Mesenchymal stem cell (in vitro differentiated cells and primary cell): ENCODE measurements around the gene C9orf78.

Experiments used
- DNase-seq: peaks from one replicate; pipeline ENCODE4 v3.0.0-alpha.2; 2013
- H2AFZ ChIP-seq: one replicate; pipeline ENCODE4 v1.6.1; 2013; ENCODE audit warnings: low read depth, mild to moderate bottlenecking, control low read depth, inconsistent platforms, low read length, moderate library complexity
- H2AK5ac ChIP-seq: 2 replicates; pipeline ENCODE4 v1.6.1; 2013; ENCODE audit warnings: low read length, moderate library complexity, mild to moderate bottlenecking, inconsistent platforms; ENCODE audit not compliant: severe bottlenecking
- H2BK120ac ChIP-seq: one replicate; pipeline ENCODE4 v1.6.1; 2013; ENCODE audit warnings: low read depth, mild to moderate bottlenecking, inconsistent platforms, low read length, moderate library complexity
- H2BK12ac ChIP-seq, 2 experiments: one replicate each; pipeline ENCODE4 v1.6.1; 2013; ENCODE audit warnings: inconsistent platforms in 2 of 2, low read length in 2 of 2, mild to moderate bottlenecking in 2 of 2, moderate library complexity in 2 of 2, control low read depth in 1 of 2
- H2BK15ac ChIP-seq: one replicate; pipeline ENCODE4 v1.6.1; 2013; ENCODE audit warnings: mild to moderate bottlenecking, low read depth, inconsistent platforms; ENCODE audit not compliant: poor library complexity, severe bottlenecking
- H2BK5ac ChIP-seq: 2 replicates; pipeline ENCODE4 v1.6.1; 2013; ENCODE audit warnings: low read depth, mild to moderate bottlenecking, low read length, control low read depth, inconsistent platforms; ENCODE audit not compliant: poor library complexity, severe bottlenecking
- H3K14ac ChIP-seq, 2 experiments: one replicate each; pipeline ENCODE4 v1.6.1; 2013; ENCODE audit warnings: inconsistent platforms in 2 of 2, low read length in 2 of 2, control low read depth in 1 of 2, mild to moderate bottlenecking in 1 of 2, moderate library complexity in 1 of 2
- H3K18ac ChIP-seq, 2 experiments: one replicate each; pipeline ENCODE4 v1.6.1; 2013; ENCODE audit warnings: inconsistent platforms in 2 of 2, low read length in 2 of 2, control low read depth in 1 of 2, low read depth in 1 of 2, mild to moderate bottlenecking in 1 of 2
- H3K23ac ChIP-seq, 2 experiments: one replicate each; pipeline ENCODE4 v1.6.1; 2013; ENCODE audit warnings: inconsistent platforms in 2 of 2, low read length in 2 of 2, mild to moderate bottlenecking in 2 of 2, moderate library complexity in 2 of 2, control low read depth in 1 of 2
- H3K27ac ChIP-seq: 2 replicates; pipeline ENCODE4 v1.5.1; 2013; ENCODE audit warnings: mild to moderate bottlenecking, moderate library complexity, low read length, control low read depth, inconsistent platforms; ENCODE audit not compliant: poor library complexity, severe bottlenecking
- H3K27me3 ChIP-seq, 2 experiments: 2 replicates each; pipeline versions ENCODE4 v1.6.1 to v1.7.0; 2013; ENCODE audit warnings: low read length in 2 of 2, mild to moderate bottlenecking in 2 of 2, moderate library complexity in 2 of 2, control low read depth in 1 of 2, inconsistent platforms in 1 of 2; ENCODE audit not compliant: control insufficient read depth in 1 of 2, insufficient read depth in 1 of 2
- H3K36me3 ChIP-seq, 2 experiments: 2 replicates each; pipeline versions ENCODE4 v1.6.1 to v1.7.0; 2013; ENCODE audit warnings: low read length in 2 of 2, control low read depth in 1 of 2, inconsistent platforms in 1 of 2, low read depth in 1 of 2, mild to moderate bottlenecking in 1 of 2; ENCODE audit not compliant: insufficient read depth in 2 of 2, control insufficient read depth in 1 of 2
- H3K4ac ChIP-seq, 2 experiments: one replicate each; pipeline ENCODE4 v1.6.1; 2013; ENCODE audit warnings: inconsistent platforms in 2 of 2, low read length in 2 of 2, mild to moderate bottlenecking in 2 of 2, moderate library complexity in 2 of 2, control low read depth in 1 of 2, low read depth in 1 of 2
- H3K4me1 ChIP-seq: 2 replicates; pipeline ENCODE4 v1.6.1; 2013; ENCODE audit warnings: low read depth, low read length, control low read depth; ENCODE audit not compliant: control insufficient read depth, insufficient read depth
- H3K4me2 ChIP-seq: 2 replicates; pipeline ENCODE4 v1.6.1; 2013; ENCODE audit warnings: low read length, mild to moderate bottlenecking, inconsistent platforms; ENCODE audit not compliant: poor library complexity, severe bottlenecking
- H3K4me3 ChIP-seq, 2 experiments: 2 replicates each; pipeline versions ENCODE4 v1.5.1 to v1.7.0; 2013; ENCODE audit warnings: low read length in 2 of 2, mild to moderate bottlenecking in 2 of 2, control low read depth in 1 of 2, low read depth in 1 of 2; ENCODE audit not compliant: insufficient read depth in 1 of 2
- H3K79me1 ChIP-seq: replicated peaks from 2 replicates; pipeline ENCODE4 v1.6.1; 2013; ENCODE audit warnings: mild to moderate bottlenecking, control low read depth, low read length, inconsistent platforms; ENCODE audit not compliant: poor library complexity, severe bottlenecking
- H3K9ac ChIP-seq: 2 replicates; pipeline ENCODE4 v1.7.0; 2013; ENCODE audit warnings: mild to moderate bottlenecking, low read length, moderate library complexity
- H3K9me3 ChIP-seq: 2 replicates; pipeline ENCODE4 v1.7.0; 2013; ENCODE audit warnings: mild to moderate bottlenecking, low read length; ENCODE audit not compliant: control insufficient read depth
- H4K8ac ChIP-seq: one replicate; pipeline ENCODE4 v1.6.1; 2013; ENCODE audit warnings: inconsistent platforms, mild to moderate bottlenecking, low read length, moderate library complexity
- H4K91ac ChIP-seq: one replicate; pipeline ENCODE4 v1.6.1; 2013; ENCODE audit warnings: mild to moderate bottlenecking, low read length, inconsistent platforms
- WGBS: methylation state at CpG from one replicate; pipeline ENCODE4 v1.1.7; 2013; ENCODE audit warnings: mixed read lengths; 5-methylcytosine and 5-hydroxymethylcytosine counted together

C9orf78 gene

GRCh38 chr9:129860653-129861446 lies 25.8 kb upstream of the C9orf78 start:
- H2BK120ac ChIP-seq, result no peak overlapping the region
- no peak overlapping the region for H2BK5ac ChIP-seq
- no peak overlapping the region for H4K91ac ChIP-seq
- peaks cover 15% of the 10 kb centered on the region for H3K4me1 ChIP-seq
- H4K8ac ChIP-seq, result no peak overlapping the region
- no peak overlapping the region for H2AK5ac ChIP-seq
- no peak for DNase-seq
- no peaks in the 10 kb centered on the region for H3K79me1 ChIP-seq
- no peak overlapping the region for H3K27ac ChIP-seq
- H2BK12ac ChIP-seq, result no peak overlapping the region
- no peak overlapping the region for H3K23ac ChIP-seq
- no peaks in the 10 kb centered on the region for H3K27me3 ChIP-seq
- no peaks in the 10 kb centered on the region for H3K9me3 ChIP-seq
- H3K14ac ChIP-seq, result no peak overlapping the region
- 72% methylated on average over 10 of the region's 11 CpGs for WGBS
- H3K18ac ChIP-seq, result no peak overlapping the region
- no peak overlapping the region for H2AFZ ChIP-seq
- no peak overlapping the region for H3K9ac ChIP-seq
- H2BK15ac ChIP-seq, result no peak overlapping the region
- H3K4me3 ChIP-seq, result no peak overlapping the region
- H3K4me2 ChIP-seq, result no peak overlapping the region
- H3K4ac ChIP-seq, result no peak overlapping the region
- peaks cover 48 to 74% of the 10 kb centered on the region in 2 experiments for H3K36me3 ChIP-seq

- Histone ChIP-seq H2BK5ac (no peak overlapping the region), H3K36me3 (peaks cover 52 to 80% of the 10 kb centered on the region in 2 experiments), H3K4me3 (no peak overlapping the region), H2BK12ac (no peak overlapping the region), H3K27me3 (no peaks in the 10 kb centered on the region), H3K27ac (no peak overlapping the region), H2BK120ac (no peak overlapping the region), H4K91ac (no peak overlapping the region), H3K4me2 (no peak overlapping the region), H2AFZ (no peak overlapping the region), H2AK5ac (no peak overlapping the region), H3K79me1 (no peaks in the 10 kb centered on the region), H3K9ac (no peak overlapping the region), H3K4ac (no peak overlapping the region), H3K18ac (no peak overlapping the region), H3K23ac (no peak overlapping the region), H3K9me3 (no peaks in the 10 kb centered on the region), H3K14ac (no peak overlapping the region), H3K4me1 (peaks cover 13% of the 10 kb centered on the region), H2BK15ac (no peak overlapping the region), H4K8ac (no peak overlapping the region)
- 89% methylated on average over 11 of the region's 11 CpGs for WGBS
- no peak for DNase-seq
These were observed 23.3 kb upstream of the C9orf78 start for GRCh38 chr9:129858167-129858962.

GRCh38 chr9:129857207-129857606 lies 22.1 kb upstream of the C9orf78 start:
- Histone ChIP-seq H2BK5ac (no peak overlapping the region), H2BK120ac (no peak overlapping the region), H3K4me1 (peaks cover 8% of the 10 kb centered on the region)

GRCh38 chr9:129854588-129855110 lies 19.6 kb upstream of the C9orf78 start:
- 97% methylated on average over 4 of the region's 4 CpGs for WGBS
- DNase-seq, result no peak
- Histone ChIP-seq H3K4me3 (no peak overlapping the region), H3K27ac (no peak overlapping the region), H3K23ac (no peak overlapping the region), H3K79me1 (no peaks in the 10 kb centered on the region), H2BK5ac (no peak overlapping the region), H3K36me3 (peaks cover 58 to 92% of the 10 kb centered on the region in 2 experiments), H3K14ac (no peak overlapping the region), H3K9ac (no peak overlapping the region), H2AK5ac (no peak overlapping the region), H2AFZ (no peak overlapping the region), H3K18ac (no peak overlapping the region), H3K4ac (no peak overlapping the region), H3K4me2 (no peak overlapping the region), H2BK15ac (no peak overlapping the region), H4K91ac (no peak overlapping the region), H3K9me3 (no peaks in the 10 kb centered on the region), H3K27me3 (no peaks in the 10 kb centered on the region), H2BK12ac (no peak overlapping the region), H3K4me1 (peaks cover 4% of the 10 kb centered on the region), H2BK120ac (no peak overlapping the region), H4K8ac (no peak overlapping the region)

More at GRCh38 chr9:129857207-129857606, 22.1 kb upstream of the C9orf78 start:
- Histone ChIP-seq H3K14ac (no peak overlapping the region), H3K36me3 (peaks cover 61 to 86% of the 10 kb centered on the region in 2 experiments), H3K4ac (no peak overlapping the region), H3K9ac (no peak overlapping the region), H2AK5ac (no peak overlapping the region), H4K8ac (no peak overlapping the region), H3K79me1 (no peaks in the 10 kb centered on the region), H3K4me3 (no peak overlapping the region), H3K27me3 (no peaks in the 10 kb centered on the region), H3K9me3 (no peaks in the 10 kb centered on the region), H2AFZ (no peak overlapping the region), H3K4me2 (no peak overlapping the region), H3K18ac (no peak overlapping the region), H2BK15ac (no peak overlapping the region), H3K27ac (no peak overlapping the region), H4K91ac (no peak overlapping the region), H2BK12ac (no peak overlapping the region), H3K23ac (no peak overlapping the region)
- no peak for DNase-seq
- WGBS, result 93% methylated on average over 7 of the region's 7 CpGs
